Measurements from ENCODE around the gene BPI.
"Not testable (repeated sequence)": the region's sequence is repeated elsewhere in the genome, so short reads cannot be mapped to it uniquely, and the experiment has no call there.

BPI gene

GRCh38 chr20:38306379-38306778 is 2.4 kb downstream of the BPI start:
- peaks cover 31% of the 10 kb centered on the region for H3K27me3 Mint-ChIP-seq
- H3K4me1 Mint-ChIP-seq (ENCODE audit: low read depth), result peaks cover 15% of the 10 kb centered on the region
- H3K27ac Mint-ChIP-seq, result no peak overlapping the region
- no peaks in the 10 kb centered on the region for H3K36me3 Mint-ChIP-seq
- H3K9me3 Mint-ChIP-seq (ENCODE audit: low read depth), result no peaks in the 10 kb centered on the region
- no peak overlapping the region for H3K4me3 Mint-ChIP-seq

- Mint-ChIP-seq H3K27ac (no peak overlapping the region), H3K9me3 (ENCODE audit: low read depth) (no peaks in the 10 kb centered on the region), H3K4me1 (ENCODE audit: low read depth) (peaks cover 15% of the 10 kb centered on the region), H3K27me3 (peaks cover 27% of the 10 kb centered on the region), H3K4me3 (no peak overlapping the region), H3K36me3 (no peaks in the 10 kb centered on the region)
Observed at GRCh38 chr20:38307371-38308046, 3.6 kb downstream of the BPI start.

GRCh38 chr20:38308047-38308438 is 4.1 kb downstream of the BPI start:
- peaks cover 12% of the 10 kb centered on the region for H3K4me1 Mint-ChIP-seq (ENCODE audit: low read depth)
- H3K9me3 Mint-ChIP-seq (ENCODE audit: low read depth), result no peaks in the 10 kb centered on the region
- peaks cover 26% of the 10 kb centered on the region for H3K27me3 Mint-ChIP-seq
- no peaks in the 10 kb centered on the region for H3K36me3 Mint-ChIP-seq
- no peak overlapping the region for H3K27ac Mint-ChIP-seq
- H3K4me3 Mint-ChIP-seq, result no peak overlapping the region

- no peaks in the 10 kb centered on the region for H3K36me3 Mint-ChIP-seq
- H3K4me1 Mint-ChIP-seq (ENCODE audit: low read depth), result peaks cover 8% of the 10 kb centered on the region
- H3K4me3 Mint-ChIP-seq, result no peak overlapping the region
- no peaks in the 10 kb centered on the region for H3K9me3 Mint-ChIP-seq (ENCODE audit: low read depth)
- peaks cover 22% of the 10 kb centered on the region for H3K27me3 Mint-ChIP-seq
- H3K27ac Mint-ChIP-seq, result no peak overlapping the region
Observed at GRCh38 chr20:38308447-38308846, 4.5 kb downstream of the BPI start.

GRCh38 chr20:38311091-38311490 is 7.1 kb downstream of the BPI start:
- H3K4me1 Mint-ChIP-seq (ENCODE audit: low read depth), result no peaks in the 10 kb centered on the region
- peaks cover 17% of the 10 kb centered on the region for H3K27me3 Mint-ChIP-seq
- H3K27ac Mint-ChIP-seq, result no peak overlapping the region
- no peak overlapping the region for H3K4me3 Mint-ChIP-seq
- no peaks in the 10 kb centered on the region for H3K9me3 Mint-ChIP-seq (ENCODE audit: low read depth)
- no peaks in the 10 kb centered on the region for H3K36me3 Mint-ChIP-seq

GRCh38 chr20:38311491-38311890 is 7.5 kb downstream of the BPI start:
- Mint-ChIP-seq H3K27ac (no peak overlapping the region), H3K9me3 (ENCODE audit: low read depth) (no peaks in the 10 kb centered on the region), H3K27me3 (peaks cover 17% of the 10 kb centered on the region), H3K4me3 (no peak overlapping the region), H3K36me3 (no peaks in the 10 kb centered on the region), H3K4me1 (ENCODE audit: low read depth) (no peaks in the 10 kb centered on the region)

GRCh38 chr20:38313676-38314075 is 9.7 kb downstream of the BPI start:
- Mint-ChIP-seq H3K27ac (no peak overlapping the region), H3K4me3 (no peak overlapping the region), H3K9me3 (ENCODE audit: low read depth) (no peaks in the 10 kb centered on the region), H3K4me1 (ENCODE audit: low read depth) (no peaks in the 10 kb centered on the region), H3K27me3 (peaks cover 19% of the 10 kb centered on the region), H3K36me3 (no peaks in the 10 kb centered on the region)

- H3K4me3 Mint-ChIP-seq; H3K27ac Mint-ChIP-seq; H3K9me3 Mint-ChIP-seq (ENCODE audit: low read depth); H3K4me1 Mint-ChIP-seq (ENCODE audit: low read depth); H3K36me3 Mint-ChIP-seq: not testable (repeated sequence)
- H3K27me3 Mint-ChIP-seq, result peaks cover 19% of the 10 kb centered on the region
Observed at GRCh38 chr20:38314350-38314749, 10.4 kb downstream of the BPI start.

- Mint-ChIP-seq H3K4me3 (no peak overlapping the region), H3K9me3 (ENCODE audit: low read depth) (no peaks in the 10 kb centered on the region), H3K4me1 (ENCODE audit: low read depth) (no peaks in the 10 kb centered on the region), H3K27me3 (peaks cover 19% of the 10 kb centered on the region), H3K36me3 (no peaks in the 10 kb centered on the region), H3K27ac (no peak overlapping the region)
Observed at GRCh38 chr20:38315290-38315966, 11.5 kb downstream of the BPI start.

GRCh38 chr20:38316341-38316740 is 12.4 kb downstream of the BPI start:
- H3K36me3 Mint-ChIP-seq, result no peaks in the 10 kb centered on the region
- H3K27me3 Mint-ChIP-seq, result peaks cover 15% of the 10 kb centered on the region
- H3K27ac Mint-ChIP-seq, result no peak overlapping the region
- no peaks in the 10 kb centered on the region for H3K9me3 Mint-ChIP-seq (ENCODE audit: low read depth)
- H3K4me3 Mint-ChIP-seq, result no peak overlapping the region
- no peaks in the 10 kb centered on the region for H3K4me1 Mint-ChIP-seq (ENCODE audit: low read depth)

- no peak overlapping the region for H3K27ac Mint-ChIP-seq
- no peaks in the 10 kb centered on the region for H3K36me3 Mint-ChIP-seq
- H3K9me3 Mint-ChIP-seq (ENCODE audit: low read depth), result no peaks in the 10 kb centered on the region
- peaks cover 18% of the 10 kb centered on the region for H3K27me3 Mint-ChIP-seq
- no peaks in the 10 kb centered on the region for H3K4me1 Mint-ChIP-seq (ENCODE audit: low read depth)
- H3K4me3 Mint-ChIP-seq, result no peak overlapping the region
Observed at GRCh38 chr20:38317422-38317821, 13.5 kb downstream of the BPI start.

GRCh38 chr20:38320221-38320620 is 16.3 kb downstream of the BPI start:
- Mint-ChIP-seq H3K4me3 (no peak overlapping the region), H3K27ac (no peak overlapping the region), H3K36me3 (no peaks in the 10 kb centered on the region), H3K9me3 (ENCODE audit: low read depth) (no peaks in the 10 kb centered on the region), H3K4me1 (ENCODE audit: low read depth) (no peaks in the 10 kb centered on the region), H3K27me3 (peaks cover 15% of the 10 kb centered on the region)

- no peaks in the 10 kb centered on the region for H3K9me3 Mint-ChIP-seq (ENCODE audit: low read depth)
- H3K36me3 Mint-ChIP-seq, result no peaks in the 10 kb centered on the region
- no peak overlapping the region for H3K4me3 Mint-ChIP-seq
- peaks cover 13% of the 10 kb centered on the region for H3K27me3 Mint-ChIP-seq
- H3K27ac Mint-ChIP-seq, result no peak overlapping the region
- H3K4me1 Mint-ChIP-seq (ENCODE audit: low read depth), result no peaks in the 10 kb centered on the region
Observed at GRCh38 chr20:38321959-38322598, 18.1 kb downstream of the BPI start.

- Mint-ChIP-seq H3K27ac (no peak overlapping the region), H3K4me3 (no peak overlapping the region), H3K9me3 (ENCODE audit: low read depth) (no peaks in the 10 kb centered on the region), H3K27me3 (peaks cover 13% of the 10 kb centered on the region), H3K4me1 (ENCODE audit: low read depth) (no peaks in the 10 kb centered on the region), H3K36me3 (no peaks in the 10 kb centered on the region)
Observed at GRCh38 chr20:38324159-38324558, 20.2 kb downstream of the BPI start.

- Mint-ChIP-seq H3K4me1 (ENCODE audit: low read depth) (no peaks in the 10 kb centered on the region), H3K36me3 (no peaks in the 10 kb centered on the region), H3K27me3 (peaks cover 14% of the 10 kb centered on the region), H3K9me3 (ENCODE audit: low read depth) (no peaks in the 10 kb centered on the region), H3K27ac (no peak overlapping the region), H3K4me3 (no peak overlapping the region)
Observed at GRCh38 chr20:38325167-38325566, 21.2 kb downstream of the BPI start.

Data from activated naive CD8-positive, alpha-beta T cell (primary cell).